GM21367 (cell line): Measurements from ENCODE around the gene LEF1.
A peak's percentile ranks its signal among the peaks of the same experiment; 100 is the strongest.

ENCODE experiments used
- ATAC-seq: cut with Tn5 transposase; IDR thresholded peaks from one replicate; pipeline ENCODE4 v1.9.1; 2021; ENCODE audit not compliant: unreplicated experiment

Gene LEF1

DNA sequence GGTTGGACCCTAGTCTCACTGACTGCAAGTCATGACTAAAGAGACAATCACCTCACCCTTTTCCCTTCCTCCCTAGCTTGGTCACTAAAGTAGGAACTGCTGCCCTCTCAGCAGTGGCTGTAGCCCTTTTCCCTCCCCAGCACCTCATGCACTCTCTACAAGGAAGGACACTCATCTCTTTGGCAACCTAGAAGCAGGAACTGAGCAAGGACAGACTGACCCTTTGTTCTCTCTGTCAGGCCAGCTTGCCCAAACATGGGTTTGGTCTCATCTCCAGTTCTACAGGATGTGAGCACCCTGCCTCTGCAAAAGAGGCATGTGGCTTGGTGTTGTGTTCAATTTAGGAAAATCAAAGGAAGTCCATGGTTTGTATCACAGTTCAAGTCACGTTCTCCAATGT lies 15.8 kb downstream of the LEF1 start:
- ATAC-seq: no peak

- ATAC-seq: no peak
These were observed 18.9 kb downstream of the LEF1 start for GRCh38 chr4:108149588-108150380.

DNA sequence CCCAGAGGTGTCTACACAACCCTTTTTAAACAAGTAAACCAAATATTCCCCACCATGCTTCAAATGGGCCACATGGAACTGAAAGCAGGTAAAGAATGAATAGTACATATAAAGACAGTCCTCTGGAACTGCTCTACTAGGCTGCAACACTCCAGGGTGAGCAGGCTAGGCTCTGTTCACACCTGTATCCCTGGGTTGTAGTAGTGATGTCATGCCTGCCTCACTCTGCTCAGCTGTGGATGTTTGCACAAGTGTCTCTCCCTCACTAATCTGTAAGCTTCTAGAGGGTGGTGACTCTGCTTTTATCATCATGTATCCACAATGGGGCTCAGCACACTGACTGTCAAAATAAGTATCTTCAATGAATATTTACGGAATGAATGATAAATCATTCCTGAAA lies 20.4 kb downstream of the LEF1 start:
- no peak for ATAC-seq

- no peak for ATAC-seq
These were observed 21.9 kb downstream of the LEF1 start for GRCh38 chr4:108146819-108147218.

DNA sequence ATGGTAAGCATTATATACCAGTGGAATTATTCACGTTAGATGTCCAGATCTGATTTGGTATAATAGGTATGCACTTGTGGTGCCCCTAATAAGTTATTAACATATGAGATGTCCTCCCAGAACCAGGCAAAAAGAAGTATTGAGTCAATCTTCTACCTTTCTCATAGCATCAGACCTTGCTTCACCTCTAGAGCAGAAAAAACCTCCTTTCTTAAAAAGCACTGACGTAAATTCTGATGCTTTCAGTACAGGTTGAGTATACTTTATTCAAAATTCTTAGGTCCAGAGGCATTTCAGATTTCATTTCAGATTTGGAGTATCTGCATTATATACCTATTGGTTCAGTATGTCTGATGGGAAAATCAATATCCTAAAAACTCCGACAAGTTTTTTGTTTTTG lies 22.4 kb downstream of the LEF1 start:
- ATAC-seq: no peak

DNA sequence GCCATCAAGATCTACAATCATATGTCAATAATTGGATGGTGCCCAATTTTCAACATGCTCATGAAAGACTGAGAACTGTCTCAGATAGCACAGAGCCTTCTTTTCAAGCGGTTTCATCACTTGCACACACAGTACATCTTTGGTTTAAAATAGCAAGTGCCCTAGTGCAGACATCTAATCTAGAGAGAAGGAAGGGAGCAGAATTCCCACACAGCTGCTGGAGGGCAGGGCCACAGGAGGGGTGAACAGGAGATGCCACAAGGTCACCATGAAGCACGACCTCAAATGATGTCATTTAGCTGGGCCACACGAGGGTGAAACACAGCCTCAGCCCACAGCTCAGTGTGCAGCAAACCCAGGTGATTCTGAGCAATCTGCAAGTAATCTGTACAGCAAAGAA lies 24.3 kb downstream of the LEF1 start:
- ATAC-seq: no peak

DNA sequence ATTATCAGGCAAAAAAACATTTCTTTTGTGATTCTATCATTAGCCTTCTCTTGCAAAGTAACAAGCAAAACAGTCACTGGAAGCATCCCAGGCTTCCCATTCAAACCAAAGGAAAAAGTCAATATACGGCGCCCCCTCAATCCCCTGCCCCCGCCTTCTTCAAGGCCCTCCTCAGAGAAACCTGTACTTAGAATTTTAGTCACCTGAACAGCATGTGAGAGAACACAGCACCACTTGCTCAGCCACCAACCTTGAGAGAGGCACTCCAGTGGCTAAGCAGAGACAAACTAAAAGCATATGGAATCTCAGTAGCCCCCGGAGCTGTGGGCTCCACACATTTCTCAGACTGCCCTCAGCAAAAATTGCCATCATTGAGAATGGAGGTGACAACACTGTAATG lies 25.2 kb downstream of the LEF1 start:
- no peak for ATAC-seq

- no peak for ATAC-seq
These were observed 25.9 kb downstream of the LEF1 start for GRCh38 chr4:108142870-108143269.

- ATAC-seq: no peak
These were observed 27.4 kb downstream of the LEF1 start for GRCh38 chr4:108141213-108141950.

DNA sequence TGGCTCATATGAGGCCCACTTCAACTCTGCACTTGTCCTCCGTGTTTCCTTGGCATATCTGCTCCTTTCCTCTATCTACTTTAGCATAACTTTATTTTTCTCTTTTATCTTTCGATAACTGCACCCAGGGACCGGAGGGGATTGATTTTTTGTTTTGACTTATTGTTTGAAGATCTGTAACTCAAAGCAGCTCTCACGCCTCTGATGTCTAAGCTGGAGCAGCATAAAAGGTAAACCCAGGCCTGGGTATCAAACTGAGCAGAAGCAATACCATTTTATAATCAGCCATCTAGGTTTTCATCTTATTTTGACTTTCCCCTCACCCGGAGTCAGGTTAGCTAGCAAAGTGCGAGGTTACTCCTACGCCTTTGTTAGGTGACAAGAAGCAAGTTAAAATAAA lies 28.4 kb downstream of the LEF1 start:
- ATAC-seq: no peak

GRCh38 chr4:108139089-108139488 lies 29.6 kb downstream of the LEF1 start:
- no peak for ATAC-seq

DNA sequence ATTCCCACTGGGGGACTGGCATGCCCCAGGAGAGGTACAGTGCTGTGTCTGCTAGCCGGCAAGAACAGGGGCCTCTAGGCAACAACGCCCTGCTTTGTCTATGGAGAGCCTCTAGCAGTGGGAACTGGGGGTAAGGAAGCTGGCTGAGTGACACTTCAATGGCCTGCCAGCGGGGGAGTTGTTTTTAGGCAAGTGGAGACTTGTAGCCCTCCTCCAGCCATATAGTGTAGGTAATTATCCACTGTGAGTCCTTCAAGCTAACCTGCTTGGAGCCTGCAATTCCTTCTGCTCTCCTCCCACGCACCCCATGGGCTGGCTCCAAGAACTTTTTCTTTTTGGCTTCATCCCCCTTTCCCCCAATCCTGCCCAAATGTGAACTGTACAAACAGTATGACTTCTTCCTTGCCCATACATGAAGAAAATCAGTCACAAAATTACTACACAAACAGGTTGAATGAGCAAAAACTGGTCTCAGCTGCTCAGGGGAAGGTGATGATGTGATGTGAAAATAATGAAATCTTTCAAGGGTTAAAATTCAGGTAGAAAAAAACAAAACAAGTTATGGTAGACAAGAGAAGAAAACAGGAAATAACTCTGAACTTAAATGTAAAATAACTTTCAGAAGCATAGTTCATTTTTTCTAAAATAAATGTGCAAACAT lies 33.1 kb downstream of the LEF1 start:
- no peak for ATAC-seq

GRCh38 chr4:108130955-108131354 lies 37.8 kb downstream of the LEF1 start:
- no peak for ATAC-seq

DNA sequence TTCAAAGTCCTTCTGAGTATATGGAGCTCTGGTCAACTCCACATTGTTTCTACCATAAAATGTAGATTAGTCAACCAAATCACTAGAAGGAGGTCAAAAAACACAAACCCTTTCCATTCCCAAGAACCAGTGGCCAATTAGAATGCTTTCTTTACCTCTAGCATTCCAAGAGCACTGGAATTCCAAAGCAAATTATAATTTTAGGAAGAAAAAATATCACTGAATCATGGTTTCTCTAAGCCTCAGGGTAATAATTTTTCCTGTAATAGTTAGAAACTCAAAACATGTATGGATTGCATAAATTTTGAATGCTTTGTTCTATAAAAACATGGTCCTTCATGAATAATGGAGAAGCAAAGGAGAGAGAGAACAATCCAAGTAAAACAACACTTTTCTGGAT lies 39.5 kb downstream of the LEF1 start:
- ATAC-seq: no peak

GRCh38 chr4:108126806-108127205 lies 41.9 kb downstream of the LEF1 start:
- no peak for ATAC-seq

- no peak for ATAC-seq
These were observed 47.9 kb downstream of the LEF1 start for GRCh38 chr4:108120789-108121188.

DNA sequence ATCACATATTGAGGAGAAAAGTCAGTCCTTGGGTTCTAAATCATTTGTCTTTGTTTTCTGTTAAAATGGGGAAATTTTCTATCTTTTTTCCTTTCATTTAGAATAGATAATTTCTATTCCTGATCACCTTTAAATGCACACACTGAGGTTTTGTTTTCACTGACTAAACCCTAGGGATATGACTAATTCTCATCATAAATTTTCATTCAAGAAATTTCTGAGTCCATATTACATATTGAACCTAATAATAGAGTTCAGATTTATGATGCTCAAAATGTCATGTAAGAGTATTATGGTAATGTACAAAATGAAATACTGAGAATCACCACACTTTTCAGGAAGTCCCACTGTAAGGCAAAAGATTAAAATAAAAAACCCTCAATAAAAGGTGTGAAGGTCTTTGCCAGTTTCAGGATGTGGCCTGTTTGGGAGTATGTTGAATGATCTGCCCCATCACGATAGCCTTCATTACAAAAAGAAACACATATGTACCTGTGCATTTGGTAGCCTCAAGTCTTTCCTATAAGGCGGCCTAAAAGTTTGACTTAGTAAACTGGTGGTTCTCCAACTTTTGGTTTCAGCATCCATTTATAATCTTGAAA lies 49.4 kb downstream of the LEF1 start:
- ATAC-seq: no peak

DNA sequence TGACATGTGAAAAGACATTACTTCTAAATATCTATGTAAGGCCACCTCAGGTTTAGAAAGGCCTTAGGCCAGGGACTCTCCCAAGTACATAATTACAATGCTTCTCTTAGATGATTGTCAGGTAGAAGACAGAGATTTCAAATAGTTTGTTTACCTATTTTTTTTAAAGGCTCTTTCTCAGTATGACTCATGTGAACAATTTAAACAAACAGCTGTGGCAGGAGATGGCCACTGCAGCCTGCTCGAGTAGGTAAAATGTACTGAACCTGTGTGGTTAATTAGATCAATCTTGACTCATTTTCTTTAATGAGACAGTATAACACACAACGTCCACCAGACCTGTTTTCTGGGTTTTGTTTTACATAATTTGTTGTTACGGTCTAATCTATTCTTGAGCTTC lies 50.2 kb downstream of the LEF1 start:
- ATAC-seq: peak; percentile 87

DNA sequence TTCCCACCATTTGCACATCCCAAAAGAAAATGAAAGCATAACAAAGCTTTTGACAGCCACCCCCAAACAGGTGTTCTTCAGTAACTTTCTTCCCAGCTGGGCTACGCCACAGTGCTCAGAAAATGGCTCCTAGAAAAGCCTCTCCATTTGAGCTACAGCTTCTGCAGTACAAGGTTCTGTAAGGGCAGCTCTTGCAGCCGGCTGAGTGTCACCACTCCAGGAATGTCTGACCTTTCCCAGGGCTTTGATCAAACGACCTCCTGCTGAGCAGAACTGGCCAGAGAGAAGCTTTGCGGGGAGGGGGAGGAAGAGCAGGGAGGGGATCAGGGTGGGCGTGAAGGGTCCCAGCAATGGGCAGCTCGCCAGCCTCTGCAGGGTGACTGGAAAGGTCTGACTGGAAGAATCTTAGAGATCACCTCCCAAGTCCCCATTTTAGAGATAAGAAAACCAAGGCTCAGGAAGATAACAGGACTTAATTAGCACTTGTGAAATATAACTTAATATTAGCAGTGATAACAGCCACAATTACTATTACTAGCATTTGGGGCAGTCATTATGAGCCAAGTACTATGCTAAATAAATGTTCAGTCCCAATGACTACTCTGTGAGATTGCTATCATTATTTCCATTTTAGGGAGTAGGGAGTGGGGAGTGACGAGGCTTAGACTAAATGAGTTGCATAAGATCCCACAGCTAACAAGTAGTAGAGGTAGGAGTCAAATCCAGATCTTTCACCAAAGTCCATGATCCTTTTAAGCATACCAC lies 51.1 kb downstream of the LEF1 start:
- no peak for ATAC-seq

GRCh38 chr4:108116423-108117168 lies 52.1 kb downstream of the LEF1 start:
- no peak for ATAC-seq
